ENCODE measurements around the gene ZIC4.

The ZIC4 gene

GRCh38 chr3:147403511-147403910 lies 2.8 kb downstream of the ZIC4 start:
- H3K4me3 ChIP-seq (ENCODE audit: low read depth, low read length) = no peak overlapping the region
- no peaks in the 10 kb centered on the region for H3K36me3 ChIP-seq (replicated peaks)
- H3K27ac ChIP-seq = peak overlapping the region; percentile 20
- DNase-seq = no peak
- TF ChIP-seq, protein P1, sequence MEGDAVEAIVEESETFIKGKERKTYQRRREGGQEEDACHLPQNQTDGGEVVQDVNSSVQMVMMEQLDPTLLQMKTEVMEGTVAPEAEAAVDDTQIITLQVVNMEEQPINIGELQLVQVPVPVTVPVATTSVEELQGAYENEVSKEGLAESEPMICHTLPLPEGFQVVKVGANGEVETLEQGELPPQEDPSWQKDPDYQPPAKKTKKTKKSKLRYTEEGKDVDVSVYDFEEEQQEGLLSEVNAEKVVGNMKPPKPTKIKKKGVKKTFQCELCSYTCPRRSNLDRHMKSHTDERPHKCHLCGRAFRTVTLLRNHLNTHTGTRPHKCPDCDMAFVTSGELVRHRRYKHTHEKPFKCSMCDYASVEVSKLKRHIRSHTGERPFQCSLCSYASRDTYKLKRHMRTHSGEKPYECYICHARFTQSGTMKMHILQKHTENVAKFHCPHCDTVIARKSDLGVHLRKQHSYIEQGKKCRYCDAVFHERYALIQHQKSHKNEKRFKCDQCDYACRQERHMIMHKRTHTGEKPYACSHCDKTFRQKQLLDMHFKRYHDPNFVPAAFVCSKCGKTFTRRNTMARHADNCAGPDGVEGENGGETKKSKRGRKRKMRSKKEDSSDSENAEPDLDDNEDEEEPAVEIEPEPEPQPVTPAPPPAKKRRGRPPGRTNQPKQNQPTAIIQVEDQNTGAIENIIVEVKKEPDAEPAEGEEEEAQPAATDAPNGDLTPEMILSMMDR (IDR thresholded peaks at IDR 0.05; ENCODE audit: low read depth, low read length, missing control alignments) = no peak
- in situ Hi-C loops (cut with HindIII; ENCODE audit: low pct_ligation_motif_present, low sequenced_read_pairs) = loop anchor here (25.0 kb wide), 1 partner anchor 684 kb away; no protein-coding TSS in a partner anchor
- no peaks in the 10 kb centered on the region for H3K27me3 ChIP-seq (replicated peaks)

- H3K27ac ChIP-seq = no peak overlapping the region
- no peak for DNase-seq
- H3K4me3 ChIP-seq (ENCODE audit: low read depth, low read length) = no peak overlapping the region
- in situ Hi-C loops (cut with HindIII; ENCODE audit: low pct_ligation_motif_present, low sequenced_read_pairs) = loop anchor here (25.0 kb wide), 1 partner anchor 685 kb away; no protein-coding TSS in a partner anchor
- no peaks in the 10 kb centered on the region for H3K36me3 ChIP-seq (replicated peaks)
- H3K27me3 ChIP-seq (replicated peaks) = no peaks in the 10 kb centered on the region
- TF ChIP-seq, protein P1 (IDR thresholded peaks at IDR 0.05; ENCODE audit: low read depth, low read length, missing control alignments) = no peak
These were observed 4.2 kb downstream of the ZIC4 start for GRCh38 chr3:147402159-147402558.

DNA sequence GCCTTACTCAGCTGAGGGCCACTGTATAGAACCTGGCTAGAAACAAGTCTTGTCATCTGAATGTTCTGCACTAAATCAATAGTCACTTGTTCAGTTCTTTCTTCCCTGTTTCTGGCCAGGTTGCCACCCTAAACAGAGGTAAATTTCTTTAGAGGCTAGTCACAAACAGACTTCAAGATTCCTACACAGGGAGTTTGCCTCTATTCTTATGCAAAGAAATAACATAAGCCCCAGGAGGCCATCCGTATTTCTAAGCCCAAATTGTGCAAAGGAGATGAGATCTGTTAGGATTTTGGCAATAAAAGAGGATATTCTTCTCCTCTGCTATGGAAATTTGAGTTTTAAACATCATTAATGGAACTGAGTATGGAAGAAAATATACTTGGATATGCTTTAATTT lies 4.9 kb downstream of the ZIC4 start:
- H3K27me3 ChIP-seq (replicated peaks) = no peaks in the 10 kb centered on the region
- H3K4me3 ChIP-seq (ENCODE audit: low read depth, low read length) = no peak overlapping the region
- H3K36me3 ChIP-seq (replicated peaks) = no peaks in the 10 kb centered on the region

DNA sequence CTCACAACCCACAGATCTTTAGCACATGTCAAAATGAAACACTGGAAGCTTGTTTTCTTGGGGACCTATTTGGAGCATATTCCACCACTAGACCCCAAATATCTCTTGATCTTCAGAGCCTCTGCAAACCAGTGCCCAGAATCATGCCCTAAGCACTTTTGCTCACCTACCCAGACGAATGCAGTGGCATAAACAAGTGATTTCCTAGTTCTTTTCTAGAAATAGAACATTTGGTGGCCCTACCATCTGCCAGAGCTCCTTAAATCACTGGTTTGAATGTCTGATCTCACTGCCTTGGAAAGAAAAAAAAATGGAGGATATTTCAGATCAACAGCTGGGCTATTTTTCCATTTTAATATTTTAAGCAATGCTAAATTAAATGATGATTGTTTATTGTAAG lies 5.3 kb downstream of the ZIC4 start:
- H3K27ac ChIP-seq = no peak overlapping the region
- no peaks in the 10 kb centered on the region for H3K36me3 ChIP-seq (replicated peaks)
- in situ Hi-C loops (cut with HindIII; ENCODE audit: low pct_ligation_motif_present, low sequenced_read_pairs) = loop anchor here (25.0 kb wide), 1 partner anchor 686 kb away; no protein-coding TSS in a partner anchor
- no peaks in the 10 kb centered on the region for H3K27me3 ChIP-seq (replicated peaks)
- DNase-seq = no peak
- no peak overlapping the region for H3K4me3 ChIP-seq (ENCODE audit: low read depth, low read length)
- TF ChIP-seq, protein P1 (IDR thresholded peaks at IDR 0.05; ENCODE audit: low read depth, low read length, missing control alignments) = no peak

More for the DNA sequence above, 4.9 kb downstream of the ZIC4 start:
- no peak overlapping the region for H3K27ac ChIP-seq
- in situ Hi-C loops (cut with HindIII; ENCODE audit: low pct_ligation_motif_present, low sequenced_read_pairs) = loop anchor here (25.0 kb wide), 1 partner anchor 686 kb away; no protein-coding TSS in a partner anchor
- DNase-seq = no peak
- TF ChIP-seq, protein P1 (IDR thresholded peaks at IDR 0.05; ENCODE audit: low read depth, low read length, missing control alignments) = no peak

DNA sequence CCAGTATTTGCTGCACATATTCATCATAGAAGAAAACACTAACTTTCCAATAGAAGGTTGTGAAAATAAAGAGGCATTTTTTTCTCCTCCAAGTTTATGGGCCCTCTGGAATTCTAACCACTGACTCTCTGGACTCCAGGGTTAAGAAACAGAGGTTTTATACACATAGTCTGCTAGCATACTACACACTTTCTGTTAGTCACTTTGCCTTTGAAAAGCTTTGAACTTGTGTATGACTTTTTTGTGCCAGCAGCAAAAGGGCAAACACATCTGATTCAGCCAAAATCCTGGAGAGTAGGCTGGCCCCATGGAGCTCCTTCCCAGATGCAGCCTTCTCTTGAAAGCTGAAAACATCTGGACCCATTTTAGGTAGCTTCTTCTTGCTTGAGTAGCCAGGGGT lies 6.2 kb downstream of the ZIC4 start:
- Histone ChIP-seq H3K27ac (no peak overlapping the region), H3K36me3 (replicated peaks) (no peaks in the 10 kb centered on the region), H3K27me3 (replicated peaks) (no peaks in the 10 kb centered on the region), H3K4me3 (ENCODE audit: low read depth, low read length) (no peak overlapping the region)
- TF ChIP-seq, protein P1 (IDR thresholded peaks at IDR 0.05; ENCODE audit: low read depth, low read length, missing control alignments) = no peak
- in situ Hi-C loops (cut with HindIII; ENCODE audit: low pct_ligation_motif_present, low sequenced_read_pairs) = loop anchor here (25.0 kb wide), 1 partner anchor 687 kb away; no protein-coding TSS in a partner anchor
- DNase-seq = no peak
